ENCODE results near the gene KCNJ5.
"Not testable (repeated sequence)": the region's sequence is repeated elsewhere in the genome, so short reads cannot be mapped to it uniquely, and the experiment has no call there.

The KCNJ5 gene

DNA sequence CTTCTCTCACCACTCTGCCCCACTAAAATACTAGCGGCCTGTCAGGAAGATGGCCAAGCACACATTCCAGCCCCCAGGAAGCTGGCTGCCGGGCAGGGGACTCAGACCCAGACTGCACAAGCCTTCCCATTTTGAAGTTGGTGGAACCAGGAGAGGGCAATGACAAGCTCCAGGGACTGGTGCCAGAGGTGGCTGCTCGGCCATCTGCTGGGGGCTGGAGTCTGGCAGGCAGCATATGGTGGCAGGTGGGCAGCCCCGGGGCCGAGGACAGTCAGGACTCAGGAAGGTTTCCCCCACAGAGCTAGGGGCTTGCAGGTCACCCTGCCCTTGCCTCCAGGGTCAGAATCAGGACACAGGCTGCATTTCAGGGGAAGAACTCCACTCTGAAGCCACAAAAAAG lies 22.6 kb downstream of the KCNJ5 start:
- no peak for DNase-seq (ENCODE audit: low read depth)

DNA sequence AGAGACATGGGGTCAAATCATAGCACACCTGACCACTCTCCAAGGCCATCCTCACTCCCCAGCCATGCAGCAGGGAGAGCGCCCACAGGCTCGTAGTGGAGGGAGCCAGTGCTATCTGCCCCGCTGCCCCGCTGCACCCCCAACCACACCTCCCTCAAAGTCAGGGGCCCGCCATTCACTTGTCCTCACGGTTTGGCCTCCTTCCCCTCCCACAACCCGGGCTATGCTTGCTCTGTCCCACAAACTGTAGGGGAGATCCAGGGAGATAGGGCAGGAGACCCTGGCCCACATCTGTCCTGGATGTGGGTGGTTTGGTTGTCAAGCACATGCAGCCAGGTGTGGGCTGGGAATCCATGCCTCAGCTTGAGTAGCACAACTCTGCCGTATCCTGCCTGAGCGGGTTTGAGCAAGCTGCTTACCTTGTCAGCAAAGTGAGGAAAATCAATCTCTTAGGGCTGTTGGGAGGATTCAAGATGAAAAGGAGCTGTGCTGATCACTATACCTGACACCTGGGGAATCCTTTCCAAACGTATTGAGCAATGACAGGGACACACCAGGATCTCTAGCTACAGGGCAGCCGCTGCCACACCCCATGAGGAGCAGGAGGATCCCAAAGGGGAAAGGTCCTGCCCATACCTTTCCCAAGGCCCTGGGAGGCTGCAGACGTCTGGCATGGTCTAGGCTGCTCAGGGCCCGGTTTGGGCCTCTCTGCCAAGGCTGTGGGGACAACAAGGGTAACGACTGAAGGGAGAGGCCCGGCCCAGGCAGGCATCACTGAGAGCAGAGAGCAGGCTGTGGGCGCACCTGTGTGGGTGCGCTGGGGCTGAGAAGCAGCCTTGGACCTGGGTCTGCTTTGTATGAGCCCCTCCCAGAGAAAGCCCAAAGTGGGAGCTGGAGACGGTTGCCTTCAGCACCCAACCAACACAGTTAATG lies 23.3 kb downstream of the KCNJ5 start:
- no peak for DNase-seq (ENCODE audit: low read depth)

DNA sequence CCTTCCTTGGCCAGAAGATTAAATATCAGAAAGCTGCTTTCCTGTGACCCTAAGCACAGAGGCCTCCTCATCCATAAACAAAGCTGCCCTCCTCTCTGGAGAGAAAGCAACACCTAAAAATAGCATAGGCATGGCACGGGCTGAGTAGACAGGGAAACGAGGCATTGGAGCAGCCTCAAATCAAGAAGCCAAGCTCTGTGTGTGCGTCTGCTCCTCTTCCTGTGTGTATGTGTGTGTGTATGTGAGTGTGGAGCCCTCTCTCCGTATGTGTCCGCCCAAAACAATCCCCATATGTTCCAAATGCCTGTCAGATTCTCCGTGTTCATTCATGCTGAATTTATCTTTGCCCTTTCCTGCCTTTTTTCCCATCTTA lies 24.0 kb downstream of the KCNJ5 start:
- no peak for DNase-seq (ENCODE audit: low read depth)

DNA sequence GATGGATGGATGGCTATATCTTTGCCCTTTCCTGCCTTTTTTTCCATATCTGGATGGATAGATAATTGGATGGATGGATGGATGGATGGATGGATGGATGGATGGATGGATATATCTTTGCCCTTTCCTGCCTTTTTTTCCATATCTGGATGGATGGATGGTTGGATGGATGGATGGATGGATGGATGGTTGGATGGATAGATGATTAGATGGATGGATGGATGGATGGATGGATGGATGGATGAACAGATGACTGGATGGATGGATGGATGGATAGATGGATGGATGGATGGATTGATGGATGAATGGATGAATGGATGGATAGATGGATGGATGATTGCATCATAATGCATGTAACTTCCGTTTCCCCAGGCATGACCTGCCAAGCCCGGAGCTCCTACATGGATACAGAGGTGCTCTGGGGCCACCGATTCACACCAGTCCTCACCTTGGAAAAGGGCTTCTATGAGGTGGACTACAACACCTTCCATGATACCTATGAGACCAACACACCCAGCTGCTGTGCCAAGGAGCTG lies 24.9 kb downstream of the KCNJ5 start:
- DNase-seq (ENCODE audit: low read depth), result no peak

DNA sequence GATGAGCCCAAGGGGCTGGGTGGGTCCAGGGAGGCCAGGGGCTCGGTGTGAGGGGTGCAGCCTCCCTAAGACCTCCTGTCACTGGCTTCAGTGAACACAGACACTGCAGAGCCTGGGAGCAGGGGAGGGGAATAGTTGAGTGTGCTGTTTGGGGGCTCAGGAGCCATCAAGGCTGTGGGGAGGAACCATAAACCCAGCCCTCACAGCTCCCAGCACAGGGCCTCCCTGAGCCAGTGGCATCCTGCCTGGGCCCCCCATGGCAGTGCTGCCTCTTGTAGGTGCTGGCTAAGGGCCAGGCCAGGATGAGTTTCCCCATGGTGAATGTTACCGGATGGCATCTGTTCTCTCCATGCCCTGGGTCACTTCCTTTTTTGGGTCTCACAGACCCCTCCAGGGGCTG lies 25.5 kb downstream of the KCNJ5 start:
- DNase-seq (ENCODE audit: low read depth), result no peak

DNA sequence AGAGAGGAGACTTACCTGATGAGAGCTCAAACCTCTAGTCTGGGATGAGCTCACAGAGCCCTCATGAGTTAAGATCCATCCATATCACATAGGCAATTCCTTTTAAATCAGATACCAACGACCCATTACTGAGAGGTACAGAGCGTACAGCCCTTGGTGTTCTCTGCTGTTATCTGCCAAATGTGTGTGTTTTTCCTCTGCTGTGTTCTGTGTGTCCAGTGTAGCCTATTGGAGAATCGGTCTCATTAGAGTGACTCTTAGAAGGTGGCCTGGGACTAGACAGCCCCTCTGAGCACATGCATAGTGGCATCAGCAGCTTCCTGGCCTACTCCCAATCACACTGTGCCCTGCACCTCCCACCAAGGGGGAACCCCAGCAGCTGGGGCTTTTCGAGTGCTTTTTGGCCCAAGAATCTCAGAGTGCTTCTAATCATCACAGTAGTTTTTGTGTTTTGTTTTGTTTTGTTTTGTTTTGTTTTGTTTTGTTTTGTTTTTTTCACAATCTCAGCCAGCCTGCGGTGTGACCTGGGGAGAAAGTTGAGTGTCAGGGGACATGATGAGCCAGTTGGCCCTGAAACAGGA lies 26.1 kb downstream of the KCNJ5 start:
- DNase-seq (ENCODE audit: low read depth), result no peak

DNA sequence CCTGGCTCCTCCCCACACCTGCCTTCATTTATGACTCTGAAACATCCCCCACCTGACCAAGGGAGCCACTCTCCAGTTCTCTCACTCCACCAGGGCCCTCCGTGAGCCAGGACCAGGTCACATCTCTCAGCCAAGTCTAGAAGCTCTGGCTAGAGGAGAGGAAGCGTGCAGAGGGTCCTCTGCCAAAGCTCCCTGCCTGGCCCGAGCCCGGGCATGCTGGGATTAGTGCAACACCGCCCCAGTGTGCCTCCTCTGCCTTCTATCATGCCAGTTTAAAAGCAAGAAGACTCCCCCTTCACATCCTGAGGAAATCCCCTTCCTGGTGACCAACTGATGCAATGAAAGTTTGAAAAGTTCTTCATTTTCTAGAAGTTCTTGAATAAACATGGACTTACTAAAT lies 28.1 kb downstream of the KCNJ5 start:
- DNase-seq (ENCODE audit: low read depth), result no peak

DNA sequence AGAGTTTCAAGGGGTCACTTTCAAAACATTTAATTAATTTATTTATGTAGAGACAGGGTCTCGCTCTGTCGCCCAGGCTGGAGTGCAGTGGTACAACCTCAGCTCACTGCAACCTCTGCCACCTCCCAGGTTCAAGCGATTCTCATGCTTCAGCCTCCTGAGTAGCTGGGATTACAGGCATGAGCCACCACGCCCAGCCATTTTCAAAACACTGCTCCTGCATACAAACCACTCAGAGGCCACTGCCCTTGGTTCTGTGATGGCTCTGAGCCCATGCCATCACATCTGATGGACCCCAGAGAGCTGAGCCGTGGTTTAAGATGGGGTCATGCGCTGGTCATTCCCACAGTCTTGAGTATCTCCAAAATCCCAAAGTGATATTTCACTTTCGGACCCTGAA lies 28.5 kb downstream of the KCNJ5 start:
- not testable (repeated sequence) for DNase-seq (ENCODE audit: low read depth)

DNA sequence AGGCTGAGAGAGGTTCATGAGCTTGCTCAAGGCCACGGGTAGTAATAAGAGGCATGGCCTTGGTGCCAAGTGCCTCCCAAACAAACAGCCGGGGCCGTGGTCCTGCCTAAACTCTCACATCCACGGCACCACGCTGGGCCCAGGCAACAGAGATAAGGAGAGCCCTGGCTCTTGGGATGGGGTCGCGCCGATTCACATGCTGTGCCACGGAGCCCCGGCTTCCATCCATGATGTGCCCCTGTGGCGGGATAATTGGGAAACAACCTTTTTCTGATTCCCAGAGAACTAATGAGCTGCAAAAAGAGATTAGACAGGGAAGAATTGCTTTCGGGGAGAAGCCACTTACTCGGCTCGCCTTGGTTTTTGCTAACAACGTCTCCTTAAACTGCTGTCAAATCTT lies 29.5 kb downstream of the KCNJ5 start:
- no peak for DNase-seq (ENCODE audit: low read depth)

DNA sequence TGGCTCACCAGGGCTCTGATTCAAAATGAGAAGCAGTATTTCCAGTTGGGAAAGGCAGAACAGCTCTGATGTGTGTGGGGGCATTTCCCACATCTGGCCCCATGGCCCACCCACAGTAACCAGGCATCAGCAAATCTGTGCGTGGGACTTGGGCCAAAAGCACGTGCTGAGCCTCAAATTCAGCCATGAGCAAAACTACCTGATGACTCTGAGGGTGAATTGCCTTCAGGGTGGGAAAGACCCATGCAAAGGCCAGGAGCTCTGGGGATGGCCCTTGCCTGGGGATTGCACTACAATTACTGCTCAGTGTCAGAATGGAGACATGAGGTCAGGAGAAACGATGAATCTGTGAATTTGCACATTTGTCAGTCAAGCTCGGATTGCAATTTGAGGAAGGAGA lies 30.6 kb downstream of the KCNJ5 start:
- no peak for DNase-seq (ENCODE audit: low read depth)

DNA sequence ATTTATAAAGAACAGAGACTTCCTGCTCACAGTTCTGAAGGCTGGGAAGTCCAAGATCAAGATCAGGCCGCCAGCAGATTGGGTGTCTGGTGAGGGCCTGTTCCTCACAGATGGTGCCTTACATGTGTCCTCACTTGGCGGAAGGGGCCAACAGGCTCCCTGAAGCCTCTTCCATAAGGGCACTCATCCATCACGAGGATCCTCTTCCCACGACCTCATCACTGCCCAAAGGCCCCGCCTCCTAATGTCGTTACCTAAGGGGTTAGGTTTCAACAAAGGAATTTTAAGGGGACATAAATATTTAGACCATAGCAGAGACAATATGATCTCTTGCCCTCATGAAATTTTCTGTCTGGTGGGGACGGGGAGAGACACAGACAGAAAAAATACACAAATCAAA lies 32.9 kb downstream of the KCNJ5 start:
- DNase-seq (ENCODE audit: low read depth), result no peak

DNA sequence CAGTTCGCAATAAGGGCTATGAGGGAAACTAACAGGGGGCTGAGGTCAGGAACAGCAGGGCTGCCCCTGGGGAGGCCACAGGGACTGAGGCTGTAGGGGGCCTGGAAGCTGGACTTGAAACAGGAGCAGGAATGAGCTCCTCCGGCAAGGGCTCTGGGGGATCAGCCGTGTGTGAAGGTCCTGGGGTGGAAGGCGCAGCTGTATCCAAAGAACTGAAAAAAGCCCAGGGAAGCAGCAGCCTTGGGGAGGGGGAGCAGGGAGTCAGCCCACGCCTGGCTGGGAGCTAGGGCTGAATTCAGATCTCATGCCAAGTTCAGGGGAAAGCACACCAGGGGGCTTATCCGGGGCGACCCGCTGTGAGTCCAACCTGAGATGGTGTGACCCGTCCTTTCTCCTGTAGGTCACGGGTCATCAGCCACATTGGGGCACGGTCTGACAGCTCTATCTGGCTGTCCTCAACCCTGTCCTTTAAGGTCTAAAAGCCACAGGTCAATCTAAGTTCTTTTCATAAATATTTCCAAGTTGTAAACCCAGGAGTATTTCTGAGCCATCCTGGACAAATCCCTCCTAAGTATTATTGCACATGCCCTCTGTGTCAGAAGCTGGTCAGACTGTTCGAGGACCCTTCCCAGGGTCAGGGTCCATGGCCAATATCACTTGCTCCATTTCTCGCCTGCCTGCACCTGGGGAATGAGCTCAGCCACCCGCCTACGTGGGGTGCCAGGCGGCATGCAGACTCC lies 33.5 kb downstream of the KCNJ5 start:
- no peak for DNase-seq (ENCODE audit: low read depth)

DNA sequence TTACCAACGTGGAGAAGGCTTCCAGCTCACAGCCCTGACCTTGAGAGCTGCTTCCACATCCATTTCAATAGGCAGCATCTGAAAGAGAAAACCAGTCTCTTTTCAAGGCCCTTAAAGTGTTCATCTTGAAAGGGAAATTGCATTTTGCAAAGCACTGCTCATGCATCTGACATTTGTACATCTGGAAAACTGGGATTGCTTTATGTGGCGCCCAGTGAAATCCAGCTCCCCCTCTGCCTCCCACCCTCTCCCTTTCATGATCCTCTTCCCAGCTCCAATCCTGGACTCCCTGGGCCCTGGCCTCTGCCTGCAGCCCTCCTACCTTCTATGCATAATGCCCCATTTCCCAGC lies 34.1 kb downstream of the KCNJ5 start:
- DNase-seq (ENCODE audit: low read depth), result no peak

DNA sequence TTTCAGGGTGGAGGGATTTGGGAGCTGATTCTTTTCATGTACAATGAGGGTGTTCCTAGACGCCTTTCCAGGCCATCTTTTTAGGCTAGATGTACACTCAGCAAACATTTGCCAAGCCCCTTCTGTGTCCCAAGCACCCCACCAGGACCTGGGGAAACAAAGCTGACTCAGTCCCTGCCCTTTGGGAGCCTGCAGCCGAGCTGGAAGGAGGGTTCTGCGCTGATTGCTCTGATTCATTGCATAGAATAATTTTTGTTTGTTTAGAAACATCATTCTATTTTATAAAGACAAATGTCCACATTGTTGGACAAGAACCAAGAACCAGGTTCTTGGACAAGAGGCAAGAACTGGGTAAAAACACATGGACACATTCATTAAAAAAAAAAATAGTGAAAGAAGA lies 34.8 kb downstream of the KCNJ5 start:
- no peak for DNase-seq (ENCODE audit: low read depth)

DNA sequence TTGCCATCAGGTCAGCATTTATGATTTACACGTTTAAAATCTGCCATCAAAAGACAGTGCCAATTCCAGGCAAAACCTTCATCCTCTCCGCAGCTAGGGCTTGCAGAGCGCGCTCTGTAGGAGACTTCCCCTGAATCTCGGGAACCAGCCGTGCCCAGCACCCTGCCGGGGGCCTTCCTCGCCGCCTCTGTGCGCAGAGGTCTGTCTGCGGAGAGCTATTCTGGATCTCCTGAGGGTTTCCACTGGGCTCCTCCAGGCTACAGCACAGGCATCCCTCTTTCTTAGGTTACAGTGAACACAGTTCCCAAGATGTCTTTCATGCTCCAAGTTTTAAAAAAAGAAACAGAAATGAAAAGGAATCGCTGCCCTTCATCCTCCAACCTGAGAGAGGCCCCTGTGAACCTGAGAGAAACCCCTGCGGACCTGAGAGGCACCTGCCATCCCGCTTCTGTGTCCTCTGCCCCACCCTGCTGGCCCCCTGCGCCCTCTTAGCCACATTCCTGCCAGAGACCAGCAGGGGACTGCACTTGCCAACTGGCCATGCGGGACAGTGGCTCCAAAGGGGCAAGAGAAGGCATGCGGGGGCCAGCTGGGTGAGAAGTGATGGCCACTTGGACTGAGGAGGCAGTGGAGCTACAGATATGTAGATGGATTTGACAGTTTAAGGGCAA lies 35.4 kb downstream of the KCNJ5 start:
- DNase-seq (ENCODE audit: low read depth), result no peak

DNA sequence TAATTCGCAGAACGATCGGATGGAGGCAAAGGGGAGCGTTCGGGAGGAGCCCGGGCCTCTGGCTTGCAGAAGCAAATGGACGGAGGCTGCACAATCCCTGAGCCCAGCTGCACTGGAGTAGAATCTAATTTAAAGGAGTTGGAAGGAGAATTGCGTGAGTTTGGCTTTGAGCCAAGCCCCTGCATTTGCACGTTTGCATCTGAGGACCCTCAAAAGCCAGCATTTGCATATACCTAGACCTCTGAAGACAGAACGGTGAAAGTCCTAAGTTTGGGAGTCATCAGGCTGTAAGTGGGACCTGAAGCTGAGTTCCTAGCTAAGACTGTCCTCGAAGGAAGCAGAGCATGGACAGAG lies 35.9 kb downstream of the KCNJ5 start:
- no peak for DNase-seq (ENCODE audit: low read depth)

DNA sequence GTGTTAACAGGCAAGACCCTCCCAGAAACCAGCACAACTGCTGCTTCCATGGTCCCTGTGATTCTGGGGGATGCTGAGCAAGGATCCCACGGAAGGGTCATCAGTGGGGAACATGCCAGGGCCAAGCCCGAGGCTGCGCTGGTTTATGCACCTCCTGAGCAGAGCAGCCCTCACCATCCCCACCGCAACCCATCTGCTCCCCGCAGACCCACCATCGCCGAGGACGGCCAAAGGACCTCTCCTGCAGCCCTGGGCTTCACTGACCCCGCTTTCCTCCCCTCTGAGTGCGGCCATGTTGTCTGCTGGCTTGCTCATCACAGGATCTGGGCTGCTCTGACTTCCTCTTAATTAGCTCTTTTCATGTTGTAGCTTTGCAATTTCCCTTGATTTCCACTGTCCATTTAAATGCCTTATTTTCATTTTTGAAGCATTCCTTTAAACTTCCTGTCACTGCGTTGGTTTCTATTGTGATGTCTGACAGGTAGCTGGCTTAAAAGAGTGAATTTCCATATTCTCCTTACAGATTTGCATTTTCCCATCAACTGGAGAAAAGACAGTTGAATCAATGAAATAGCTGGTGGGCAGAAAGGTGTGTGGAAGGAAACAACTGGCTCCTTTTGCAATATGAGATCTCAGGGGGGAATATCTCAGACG lies 36.7 kb downstream of the KCNJ5 start:
- no peak for DNase-seq (ENCODE audit: low read depth)

DNA sequence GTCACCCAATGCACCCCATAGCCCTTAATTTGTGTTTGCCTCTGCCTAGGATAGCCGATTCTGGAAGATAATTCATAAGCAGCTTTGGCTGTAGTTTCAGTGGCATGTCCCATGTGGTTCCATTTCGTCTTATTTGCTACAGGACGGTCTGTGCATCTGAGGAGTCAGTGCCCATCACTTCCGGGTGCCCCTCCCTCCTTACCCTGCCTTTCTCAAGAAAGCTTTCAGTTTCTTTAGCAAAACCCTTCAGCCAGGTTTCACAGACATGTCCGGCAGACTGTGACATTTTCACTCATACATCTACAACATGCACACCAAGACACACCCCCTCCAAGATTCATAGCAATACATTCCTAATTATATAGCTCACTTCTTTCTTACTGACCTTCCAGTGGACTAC lies 37.2 kb downstream of the KCNJ5 start:
- DNase-seq (ENCODE audit: low read depth), result no peak

DNA sequence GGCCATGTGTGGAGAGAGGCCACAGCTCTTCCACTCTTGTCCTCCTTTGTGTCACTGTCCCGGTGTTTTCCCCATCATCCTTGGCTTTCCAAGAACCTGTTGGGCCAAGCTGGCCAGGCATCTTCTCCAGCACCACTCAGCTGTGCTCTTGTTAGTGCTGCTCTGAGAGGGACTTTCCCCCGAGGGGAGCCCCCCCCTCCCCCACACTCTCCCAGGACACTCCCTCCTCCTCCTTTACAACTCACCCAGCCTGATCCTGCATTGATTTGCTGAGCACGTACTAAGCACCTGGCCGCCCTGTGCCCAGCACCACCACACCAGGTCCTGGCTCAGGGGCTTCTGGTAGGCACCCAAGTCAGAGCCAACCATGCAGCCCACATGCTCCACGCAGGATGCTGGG lies 38.3 kb downstream of the KCNJ5 start:
- no peak for DNase-seq (ENCODE audit: low read depth)

DNA sequence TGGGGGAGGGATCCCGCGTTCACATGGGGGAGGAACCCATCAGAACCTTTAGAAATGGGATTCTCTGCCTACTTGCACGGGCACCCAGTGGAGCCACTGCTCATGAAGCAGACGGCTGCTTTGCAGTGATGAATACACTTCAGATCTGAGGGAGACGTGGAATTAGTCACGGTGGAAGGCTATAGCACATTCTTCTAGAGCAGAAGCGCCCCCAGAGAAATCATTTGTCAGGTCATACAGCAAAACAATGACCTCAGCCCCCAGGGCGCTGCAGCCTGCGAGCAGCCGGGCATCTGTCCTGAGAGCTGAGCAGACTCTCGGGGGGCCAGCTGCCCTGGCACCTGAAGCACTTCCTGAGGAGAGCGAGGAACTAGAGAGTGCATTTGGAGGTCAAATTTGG lies 38.8 kb downstream of the KCNJ5 start:
- no peak for DNase-seq (ENCODE audit: low read depth)

DNA sequence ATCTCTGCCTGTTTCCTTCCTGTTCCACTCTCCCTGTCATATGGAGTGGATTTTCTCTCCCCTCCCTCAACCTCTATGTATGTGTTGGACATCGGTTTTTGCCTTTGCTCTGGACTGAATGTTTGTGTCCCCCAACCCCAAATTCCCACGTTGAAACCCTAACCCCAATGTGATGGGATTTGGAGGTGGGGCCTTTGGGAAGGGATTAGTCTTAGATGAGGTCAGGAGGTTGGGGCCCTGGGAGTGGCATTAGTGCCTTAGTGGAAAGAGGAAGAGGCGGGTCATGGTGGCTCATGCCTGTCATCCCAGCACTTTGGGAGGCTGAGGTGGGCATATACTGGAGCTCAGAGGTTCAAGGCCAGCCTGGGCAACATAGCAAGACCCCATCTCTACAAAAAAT lies 39.9 kb downstream of the KCNJ5 start:
- DNase-seq (ENCODE audit: low read depth), result no peak

DNA sequence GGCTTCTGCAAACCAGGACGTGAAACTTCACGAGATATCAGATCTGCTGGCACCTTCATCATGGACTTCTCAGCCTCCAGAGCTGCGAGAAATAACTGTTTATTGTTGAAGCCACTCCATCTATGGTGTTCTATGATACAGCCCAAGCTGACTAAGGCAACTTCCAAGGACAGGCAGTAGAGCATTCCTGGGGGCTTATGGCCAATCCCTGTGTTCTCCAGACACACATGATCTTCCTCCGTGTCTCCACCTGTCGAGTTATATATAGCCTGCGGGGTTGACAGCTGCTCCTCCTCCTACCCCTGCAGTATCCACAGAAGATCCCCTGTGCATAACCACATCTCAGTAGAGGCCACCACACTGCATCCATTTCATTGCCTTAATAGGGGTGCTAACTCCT lies 40.5 kb downstream of the KCNJ5 start:
- no peak for DNase-seq (ENCODE audit: low read depth)
